DOHH2 (cell line): ENCODE results near the gene CNP.

Experiments used
- H3F3A ChIP-seq: fragments of 200-600 bp; sonication (generic), shearing (Covaris generic); 2 replicates; pipeline ENCODE4 v1.6.0; 2016; ENCODE audit warnings: antibody characterized with exemption, mild to moderate bottlenecking; ENCODE audit not compliant: control insufficient read depth, insufficient read depth
- H3K27ac ChIP-seq: fragments of 200-600 bp; sonication (generic); 2 replicates; pipeline ENCODE4 v1.5.1; 2014; ENCODE audit warnings: low read depth, mild to moderate bottlenecking, low read length, moderate library complexity
- H3K27me3 ChIP-seq: fragments of 200-600 bp; sonication (generic); 2 replicates; pipeline ENCODE4 v1.6.1; 2014; ENCODE audit warnings: mild to moderate bottlenecking, low read length, mixed read lengths; ENCODE audit not compliant: control insufficient read depth
- H3K36me3 ChIP-seq: fragments of 200-600 bp; sonication (generic); 2 replicates; pipeline ENCODE4 v1.6.1; 2014; ENCODE audit warnings: mild to moderate bottlenecking, low read length, moderate library complexity, mixed read lengths; ENCODE audit not compliant: control insufficient read depth
- H3K4me1 ChIP-seq: fragments of 200-600 bp; sonication (generic); 2 replicates; pipeline ENCODE4 v1.6.1; 2014; ENCODE audit warnings: mild to moderate bottlenecking, low read length, mixed read lengths; ENCODE audit not compliant: control insufficient read depth
- H3K4me2 ChIP-seq: fragments of 200-600 bp; sonication (generic); 2 replicates; pipeline ENCODE4 v1.6.0; 2014; ENCODE audit warnings: mild to moderate bottlenecking, low read length, moderate library complexity
- H3K4me3 ChIP-seq: fragments of 200-600 bp; sonication (generic); 2 replicates; pipeline ENCODE4 v1.5.1; 2014; ENCODE audit warnings: mild to moderate bottlenecking, low read length, mixed read lengths
- H3K79me2 ChIP-seq: fragments of 200-600 bp; sonication (generic); 2 replicates; pipeline ENCODE4 v1.6.1; 2014; ENCODE audit warnings: mild to moderate bottlenecking, low read length, mixed read lengths; ENCODE audit not compliant: control insufficient read depth
- H3K9me2 ChIP-seq: fragments of 200-600 bp; sonication (generic); replicated peaks from 2 replicates; pipeline ENCODE4 v1.6.1; 2014; ENCODE audit warnings: mild to moderate bottlenecking, low read length, mixed read lengths; ENCODE audit not compliant: control insufficient read depth
- H3K9me3 ChIP-seq: fragments of 200-600 bp; sonication (generic); 2 replicates; pipeline ENCODE4 v1.6.1; 2014; ENCODE audit warnings: antibody characterized with exemption, low read length, mixed read lengths; ENCODE audit not compliant: control insufficient read depth, insufficient read depth
- H4K20me1 ChIP-seq: fragments of 200-600 bp; sonication (generic); 2 replicates; pipeline ENCODE4 v1.6.0; 2014; ENCODE audit warnings: low read depth, mild to moderate bottlenecking, antibody characterized with exemption, low read length, moderate library complexity; ENCODE audit not compliant: control insufficient read depth, insufficient read depth
- EZH2phosphoT487 ChIP-seq: fragments of 200-600 bp; sonication (generic); IDR thresholded peaks from 2 replicates; pipeline ENCODE4 v1.6.1; 2017; ENCODE audit warnings: borderline replicate concordance, mild to moderate bottlenecking, antibody characterized with exemption, low read length, moderate library complexity, mixed read lengths
- TF ChIP-seq, protein P1 (sequence below): fragments of 200-600 bp; sonication (generic); IDR thresholded peaks from one replicate; pipeline ENCODE4 v1.5.1; 2014; ENCODE audit warnings: antibody characterized with exemption, mild to moderate bottlenecking, low read depth, low read length; ENCODE audit not compliant: poor library complexity, severe bottlenecking

The CNP gene

DNA sequence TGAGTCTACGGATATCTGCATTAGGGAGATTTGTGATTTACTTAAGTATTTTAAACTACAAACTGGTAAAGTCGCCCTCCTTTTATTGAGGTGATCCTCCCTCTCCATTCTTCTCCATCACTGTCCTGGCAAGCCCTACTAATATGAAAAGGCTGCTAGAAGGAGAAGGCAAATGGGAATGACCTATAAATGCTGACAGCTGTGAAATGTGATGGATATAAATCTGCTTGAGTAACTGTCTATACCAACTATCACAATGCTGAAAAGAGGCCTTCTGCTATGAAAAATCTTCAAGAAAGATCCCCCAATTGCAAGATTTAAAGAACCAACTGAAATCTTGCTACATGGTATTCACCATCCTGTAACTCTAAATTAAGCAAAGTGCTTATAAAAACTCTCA, 35.1 kb downstream of the CNP start:
- Histone ChIP-seq H3K27me3 (no peaks in the 10 kb centered on the region), H3K27ac (no peak overlapping the region), H3K4me3 (no peak overlapping the region), H3K4me2 (no peak overlapping the region), H3K9me3 (no peaks in the 10 kb centered on the region), H3K4me1 (peaks cover 17% of the 10 kb centered on the region), H3K79me2 (peaks cover 66% of the 10 kb centered on the region), H3F3A (peaks cover 5% of the 10 kb centered on the region), H4K20me1 (0 out of 2 replicates have a peak, but pooled peaks cover 3% of the 10 kb centered on the region), H3K36me3 (peaks cover 71% of the 10 kb centered on the region), H3K9me2 (no peaks in the 10 kb centered on the region)
- TF ChIP-seq EZH2phosphoT487: no peak
- TF ChIP-seq, protein P1, sequence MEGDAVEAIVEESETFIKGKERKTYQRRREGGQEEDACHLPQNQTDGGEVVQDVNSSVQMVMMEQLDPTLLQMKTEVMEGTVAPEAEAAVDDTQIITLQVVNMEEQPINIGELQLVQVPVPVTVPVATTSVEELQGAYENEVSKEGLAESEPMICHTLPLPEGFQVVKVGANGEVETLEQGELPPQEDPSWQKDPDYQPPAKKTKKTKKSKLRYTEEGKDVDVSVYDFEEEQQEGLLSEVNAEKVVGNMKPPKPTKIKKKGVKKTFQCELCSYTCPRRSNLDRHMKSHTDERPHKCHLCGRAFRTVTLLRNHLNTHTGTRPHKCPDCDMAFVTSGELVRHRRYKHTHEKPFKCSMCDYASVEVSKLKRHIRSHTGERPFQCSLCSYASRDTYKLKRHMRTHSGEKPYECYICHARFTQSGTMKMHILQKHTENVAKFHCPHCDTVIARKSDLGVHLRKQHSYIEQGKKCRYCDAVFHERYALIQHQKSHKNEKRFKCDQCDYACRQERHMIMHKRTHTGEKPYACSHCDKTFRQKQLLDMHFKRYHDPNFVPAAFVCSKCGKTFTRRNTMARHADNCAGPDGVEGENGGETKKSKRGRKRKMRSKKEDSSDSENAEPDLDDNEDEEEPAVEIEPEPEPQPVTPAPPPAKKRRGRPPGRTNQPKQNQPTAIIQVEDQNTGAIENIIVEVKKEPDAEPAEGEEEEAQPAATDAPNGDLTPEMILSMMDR: no peak

DNA sequence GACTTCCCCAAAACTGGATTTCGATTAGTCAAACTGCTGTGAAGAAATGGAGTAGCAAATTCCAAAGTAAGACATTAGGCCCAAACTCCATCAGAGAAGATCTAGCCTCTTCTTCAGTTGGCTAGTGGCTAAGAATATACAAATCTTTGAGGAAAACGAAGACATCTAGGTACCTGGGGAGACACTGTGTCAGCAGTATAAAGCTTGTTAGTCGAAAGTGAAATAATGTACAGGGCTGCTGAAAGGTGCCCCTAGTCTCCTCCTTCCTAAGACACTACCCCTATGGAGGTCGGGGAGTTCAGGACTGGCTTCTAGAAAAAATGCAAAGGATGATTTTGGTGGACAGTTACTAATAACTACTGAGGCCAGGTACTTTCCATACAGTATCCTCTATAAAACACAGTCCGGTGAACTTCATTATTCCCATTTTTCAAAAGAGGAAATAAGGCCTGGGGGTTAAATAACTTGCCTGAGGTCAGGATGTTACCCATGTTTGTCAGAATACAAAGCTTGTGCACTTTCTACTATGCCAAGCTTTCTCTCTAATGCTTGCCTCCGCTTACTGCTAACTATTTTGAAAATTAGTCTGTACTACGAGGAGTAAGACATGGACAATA, 35.7 kb downstream of the CNP start:
- no peaks in the 10 kb centered on the region for H3K27me3 ChIP-seq
- H3K4me2 ChIP-seq: no peak overlapping the region
- 0 out of 2 replicates have a peak, but pooled peaks cover 3% of the 10 kb centered on the region for H4K20me1 ChIP-seq
- no peak overlapping the region for H3K4me3 ChIP-seq
- H3K9me3 ChIP-seq: no peaks in the 10 kb centered on the region
- no peaks in the 10 kb centered on the region for H3K9me2 ChIP-seq
- H3F3A ChIP-seq: no peaks in the 10 kb centered on the region; the same call in 1 of the 2 replicates
- H3K36me3 ChIP-seq: peaks cover 68% of the 10 kb centered on the region
- no peak overlapping the region for H3K27ac ChIP-seq
- TF ChIP-seq, protein P1: no peak
- TF ChIP-seq EZH2phosphoT487: no peak
- H3K4me1 ChIP-seq: peaks cover 11% of the 10 kb centered on the region
- H3K79me2 ChIP-seq: peaks cover 71% of the 10 kb centered on the region

DNA sequence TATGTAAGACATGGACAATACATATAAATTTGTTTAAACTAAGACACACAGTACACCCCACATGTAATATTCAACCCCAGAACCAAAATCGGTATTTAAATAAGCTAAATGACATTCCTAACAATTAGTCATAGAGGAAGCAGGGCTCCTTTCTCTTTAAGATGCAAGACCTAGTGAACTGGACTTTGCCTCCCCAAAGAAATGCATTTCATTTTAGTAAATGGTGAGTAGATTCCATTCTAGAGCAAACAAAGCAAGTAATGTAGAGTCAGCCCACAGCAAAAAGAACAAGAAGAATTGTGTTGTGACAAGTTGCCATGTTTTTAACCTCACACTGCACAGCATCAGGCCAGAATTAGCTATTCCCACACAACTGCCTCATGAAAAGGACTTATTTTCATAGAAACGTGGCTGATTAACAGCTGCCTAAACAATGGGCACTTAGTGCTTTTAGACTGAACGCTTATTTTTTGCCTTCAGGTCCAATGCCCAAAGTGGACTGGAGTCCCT, 36.3 kb downstream of the CNP start:
- no peaks in the 10 kb centered on the region for H3K9me2 ChIP-seq
- H3K4me2 ChIP-seq: no peak overlapping the region
- H4K20me1 ChIP-seq: 0 out of 2 replicates have a peak, but pooled peaks cover 3% of the 10 kb centered on the region
- H3K27ac ChIP-seq: no peak overlapping the region
- peaks cover 6% of the 10 kb centered on the region for H3K4me1 ChIP-seq
- H3K27me3 ChIP-seq: no peaks in the 10 kb centered on the region
- H3K36me3 ChIP-seq: peaks cover 62% of the 10 kb centered on the region
- peaks cover 77% of the 10 kb centered on the region for H3K79me2 ChIP-seq
- TF ChIP-seq, protein P1: no peak
- TF ChIP-seq EZH2phosphoT487: no peak
- no peaks in the 10 kb centered on the region; the same call in 1 of the 2 replicates for H3F3A ChIP-seq
- H3K9me3 ChIP-seq: no peaks in the 10 kb centered on the region
- no peak overlapping the region for H3K4me3 ChIP-seq
